Pancreas (tissue), 10 donors: ENCODE data around the gene CNKSR3. TPM values are rescaled to one million over a fixed set of nuclear protein-coding genes. Genes with fewer than 3 reads are reported as not detected.

Source experiments
- ATAC-seq, 4 donors: fragments of 200-7000 bp; cut with Tn5 transposase; one replicate each; pipeline versions ENCODE4 v1.8.0 to v1.9.1; 2020; ENCODE audit warnings: mild to moderate bottlenecking in 4 of 4, moderate library complexity in 4 of 4
- DNase-seq, 6 donors: peaks; one replicate each; pipeline ENCODE4 v3.0.0-alpha.2; 2020
- FAIRE-seq: peaks from 2 replicates; lab custom pipeline; 2012; peaks lifted over from hg19 to GRCh38; lab: Jason Lieb, UNC
- H3K27ac ChIP-seq, 4 donors: fragments of 200-600 bp; sonication (generic); 1 replicate in 3 of 4; 2 replicates in 1 of 4; pipeline versions ENCODE4 v1.5.0 to v1.8.0; 2020
- H3K27me3 ChIP-seq, 4 donors: fragments of 200-600 bp; one replicate each; pipeline ENCODE4 v1.8.0; 2021
- H3K36me3 ChIP-seq, 3 donors: fragments of 200-600 bp; sonication (generic) in 1 of 3; one replicate each; pipeline versions ENCODE4 v1.5.0 to v1.8.0; 2020 to 2021
- H3K4me1 ChIP-seq, 3 donors: fragments of 200-600 bp; one replicate each; pipeline ENCODE4 v1.8.0; 2021
- H3K4me3 ChIP-seq, 4 donors: fragments of 200-600 bp; sonication (generic) in 2 of 4; one replicate each; pipeline versions ENCODE4 v1.5.0 to v1.8.0; 2020 to 2021
- H3K9me3 ChIP-seq, 4 donors: fragments of 200-600 bp; one replicate each; pipeline ENCODE4 v1.8.0; 2021
- WGBS, 2 donors: extraction: QIAGEN DNeasy Blood & Tissue Kit; methylation state at CpG; one replicate each; pipeline ENCODE4 v1.1.7; 2013; 5-methylcytosine and 5-hydroxymethylcytosine counted together
- intact Hi-C, 3 donors: fragments of 100-400 bp; cut with DNase I; formaldehyde crosslinking; loops; one replicate each; pipeline versions ENCODE4 v1.11.1 to v1.14.2; 2022
- polyA plus RNA-seq, 2 donors: library from polyadenylated mRNA; stranded (reverse); fragments of 200-250 nt; gene quantifications; one replicate each; pipeline ENCODE4 v1.2.3, GENCODE V29; 2013
- total RNA-seq, 6 donors: library from RNA; stranded (reverse); fragmentation: NEBNext Ultra II Directional in 4 of 6; extraction: Animal tissue kit (Norgen Biotek cat#: 25700) in 4 of 6; gene quantifications; one replicate each; pipeline versions ENCODE4 v1.2.1 to v1.2.4, GENCODE V29; 2021 to 2023
- TF ChIP-seq, protein P1 (sequence below), 4 donors: fragments of 200-600 bp; sonication (generic) in 3 of 4; IDR thresholded peaks; one replicate each; pipeline versions ENCODE4 v1.5.0 to v1.8.0; 2021; ENCODE audit warnings: antibody characterized with exemption in 4 of 4
- donor health status: healthy with polysubstance abuse.
- donor health status: DM: no; HTN: no; CAD: no; lungs with moderate emphysema.
- donor health status: DM: no; HTN: no; CAD: no.
- donor health status: control.
- donor health status: control.
- donor health status: Bipolar disorder and iron deficiency.
- donor health status: DM: yes; HTN: yes; CAD: no.
- donor health status: DM: no; HTN: no; CAD: no.
- donor health status: DM: no; HTN: no; CAD: no.
- donor health status: DM: yes; HTN: yes; CAD: no.

CNKSR3 gene
- total and polyA plus RNA-seq, 8 donors: 7.6 to 24.2 (median 18.6) TPM

- H3K27me3 ChIP-seq: no peaks in the 10 kb centered on the region
- intact Hi-C loops: no loop called here
- H3K9me3 ChIP-seq: no peaks in the 10 kb centered on the region
- no peak overlapping the region for H3K4me3 ChIP-seq
- WGBS, 2 donors: 65 to 73% methylated on average over 1 of the region's 1 CpG
- TF ChIP-seq, protein P1, sequence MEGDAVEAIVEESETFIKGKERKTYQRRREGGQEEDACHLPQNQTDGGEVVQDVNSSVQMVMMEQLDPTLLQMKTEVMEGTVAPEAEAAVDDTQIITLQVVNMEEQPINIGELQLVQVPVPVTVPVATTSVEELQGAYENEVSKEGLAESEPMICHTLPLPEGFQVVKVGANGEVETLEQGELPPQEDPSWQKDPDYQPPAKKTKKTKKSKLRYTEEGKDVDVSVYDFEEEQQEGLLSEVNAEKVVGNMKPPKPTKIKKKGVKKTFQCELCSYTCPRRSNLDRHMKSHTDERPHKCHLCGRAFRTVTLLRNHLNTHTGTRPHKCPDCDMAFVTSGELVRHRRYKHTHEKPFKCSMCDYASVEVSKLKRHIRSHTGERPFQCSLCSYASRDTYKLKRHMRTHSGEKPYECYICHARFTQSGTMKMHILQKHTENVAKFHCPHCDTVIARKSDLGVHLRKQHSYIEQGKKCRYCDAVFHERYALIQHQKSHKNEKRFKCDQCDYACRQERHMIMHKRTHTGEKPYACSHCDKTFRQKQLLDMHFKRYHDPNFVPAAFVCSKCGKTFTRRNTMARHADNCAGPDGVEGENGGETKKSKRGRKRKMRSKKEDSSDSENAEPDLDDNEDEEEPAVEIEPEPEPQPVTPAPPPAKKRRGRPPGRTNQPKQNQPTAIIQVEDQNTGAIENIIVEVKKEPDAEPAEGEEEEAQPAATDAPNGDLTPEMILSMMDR (IDR thresholded peaks at IDR 0.05): no peak
- DNase-seq (no peak), ATAC-seq (no peak), FAIRE-seq (peak; percentile 13)
- no peaks in the 10 kb centered on the region for H3K36me3 ChIP-seq
- H3K27ac ChIP-seq: peak overlapping the region in 1 of 4 donors; percentile 2
- H3K4me1 ChIP-seq: peaks cover 11 to 24% (median 23%) of the 10 kb centered on the region in 3 donors
Measured at GRCh38 chr6:154488248-154488593, 22.3 kb downstream of the CNKSR3 start.

GRCh38 chr6:154487367-154488247 lies 22.9 kb downstream of the CNKSR3 start:
- no peak overlapping the region for H3K4me3 ChIP-seq
- 50% methylated on average over 6 of the region's 6 CpGs for WGBS, 2 donors
- TF ChIP-seq, protein P1 (IDR thresholded peaks at IDR 0.05): no peak
- H3K27ac ChIP-seq: no peak overlapping the region
- no peaks in the 10 kb centered on the region for H3K36me3 ChIP-seq
- ATAC-seq (no peak), DNase-seq (no peak), FAIRE-seq (peak; percentile 70)
- intact Hi-C loops: no loop called here
- no peaks in the 10 kb centered on the region for H3K27me3 ChIP-seq
- peaks cover 11 to 30% (median 29%) of the 10 kb centered on the region in 3 donors for H3K4me1 ChIP-seq
- H3K9me3 ChIP-seq: no peaks in the 10 kb centered on the region

DNA sequence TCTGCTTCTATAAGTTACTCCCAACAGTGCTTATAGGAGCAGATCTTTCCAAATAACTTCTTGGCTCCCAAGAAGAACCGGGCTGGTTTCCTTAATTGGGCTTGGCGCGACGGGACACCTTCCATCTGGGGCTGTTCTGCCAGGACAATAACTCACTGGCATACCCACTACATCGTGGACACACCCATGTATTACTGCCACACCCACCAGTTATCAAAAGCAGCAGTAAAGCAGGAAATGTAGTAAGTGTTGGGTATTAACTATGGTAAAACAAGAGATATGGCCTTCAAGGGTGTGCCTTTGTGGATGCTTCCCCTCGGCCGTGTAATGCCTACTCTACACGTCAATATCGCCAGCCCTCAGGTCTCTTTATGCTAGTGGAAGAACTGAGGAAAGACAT lies 24.7 kb downstream of the CNKSR3 start:
- ATAC-seq (peak in 1 of 4 donors; percentile 39), FAIRE-seq (no peak), DNase-seq (no peak)
- Histone ChIP-seq H3K27me3 (no peaks in the 10 kb centered on the region), H3K36me3 (no peaks in the 10 kb centered on the region), H3K4me1 (peaks cover 5 to 33% (median 30%) of the 10 kb centered on the region in 3 donors), H3K9me3 (no peaks in the 10 kb centered on the region), H3K27ac (no peak overlapping the region), H3K4me3 (no peak overlapping the region)
- WGBS, 2 donors: 56 to 63% methylated on average over 9 of the region's 9 CpGs
- TF ChIP-seq, protein P1 (IDR thresholded peaks at IDR 0.05): no peak
- intact Hi-C loops: no loop called here

DNA sequence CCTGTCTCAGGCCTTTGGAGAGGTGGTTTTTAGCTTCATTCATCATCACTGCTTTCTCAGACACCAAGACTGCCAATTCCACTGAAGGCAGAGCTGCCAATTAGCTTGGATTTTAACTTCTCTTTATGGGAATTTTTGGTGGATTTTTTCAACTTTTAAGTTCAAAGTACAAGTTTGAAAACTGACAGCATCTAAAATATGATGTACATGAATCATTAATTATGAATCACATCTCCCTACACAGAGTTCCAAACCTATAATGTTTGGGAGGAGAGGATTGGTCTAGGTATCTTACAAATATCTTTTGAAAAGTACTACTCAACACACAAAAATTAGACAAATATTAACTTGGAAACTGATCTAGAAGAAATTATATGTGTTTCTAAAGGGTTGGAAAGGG lies 25.5 kb downstream of the CNKSR3 start:
- ATAC-seq: no peak

More for the DNA sequence above, 25.5 kb downstream of the CNKSR3 start:
- DNase-seq (no peak), FAIRE-seq (no peak)
- Histone ChIP-seq H3K9me3 (no peaks in the 10 kb centered on the region), H3K4me1 (peaks cover 5 to 36% (median 30%) of the 10 kb centered on the region in 3 donors), H3K36me3 (no peaks in the 10 kb centered on the region), H3K4me3 (no peak overlapping the region), H3K27me3 (no peaks in the 10 kb centered on the region), H3K27ac (no peak overlapping the region)
- TF ChIP-seq, protein P1 (IDR thresholded peaks at IDR 0.05): no peak
- intact Hi-C loops: no loop called here
